Neural cell (in vitro differentiated cells): ENCODE results near the gene TMEM143.

Experiments used
- EP300 ChIP-seq: fragments of 450-650 bp; conservative IDR thresholded peaks from 2 replicates; pipeline ENCODE4 v1.6.1; 2014; ENCODE audit warnings: antibody characterized with exemption, mild to moderate bottlenecking, moderate library complexity; ENCODE audit not compliant: poor library complexity, severe bottlenecking
- EZH2 ChIP-seq: fragments of 200-600, 300-800 bp; shearing (Covaris generic), sonication (generic); IDR thresholded peaks from 2 replicates; pipeline ENCODE4 v1.6.1; 2014; ENCODE audit warnings: antibody characterized with exemption, low read length, borderline replicate concordance, mild to moderate bottlenecking; ENCODE audit not compliant: insufficient read depth, poor library complexity, severe bottlenecking
- POLR2AphosphoS5 ChIP-seq: IDR thresholded peaks from 2 replicates; pipeline ENCODE4 v1.6.1; 2012
- RAD21 ChIP-seq: fragments of 450-650 bp; conservative IDR thresholded peaks from 2 replicates; pipeline ENCODE4 v1.6.1; 2014; ENCODE audit warnings: antibody characterized with exemption, mild to moderate bottlenecking, moderate library complexity
- REST ChIP-seq: IDR thresholded peaks from 2 replicates; pipeline ENCODE4 v1.6.1; 2012; ENCODE audit warnings: borderline replicate concordance
- TAF1 ChIP-seq: IDR thresholded peaks from 2 replicates; pipeline ENCODE4 v1.6.1; 2012; ENCODE audit warnings: low read depth
- TF ChIP-seq, protein P1 (sequence below): fragments of 450-650 bp; IDR thresholded peaks from 2 replicates; pipeline ENCODE4 v1.5.1; 2014; ENCODE audit warnings: antibody characterized with exemption, mild to moderate bottlenecking, moderate library complexity; ENCODE audit not compliant: poor library complexity, severe bottlenecking

DNA sequence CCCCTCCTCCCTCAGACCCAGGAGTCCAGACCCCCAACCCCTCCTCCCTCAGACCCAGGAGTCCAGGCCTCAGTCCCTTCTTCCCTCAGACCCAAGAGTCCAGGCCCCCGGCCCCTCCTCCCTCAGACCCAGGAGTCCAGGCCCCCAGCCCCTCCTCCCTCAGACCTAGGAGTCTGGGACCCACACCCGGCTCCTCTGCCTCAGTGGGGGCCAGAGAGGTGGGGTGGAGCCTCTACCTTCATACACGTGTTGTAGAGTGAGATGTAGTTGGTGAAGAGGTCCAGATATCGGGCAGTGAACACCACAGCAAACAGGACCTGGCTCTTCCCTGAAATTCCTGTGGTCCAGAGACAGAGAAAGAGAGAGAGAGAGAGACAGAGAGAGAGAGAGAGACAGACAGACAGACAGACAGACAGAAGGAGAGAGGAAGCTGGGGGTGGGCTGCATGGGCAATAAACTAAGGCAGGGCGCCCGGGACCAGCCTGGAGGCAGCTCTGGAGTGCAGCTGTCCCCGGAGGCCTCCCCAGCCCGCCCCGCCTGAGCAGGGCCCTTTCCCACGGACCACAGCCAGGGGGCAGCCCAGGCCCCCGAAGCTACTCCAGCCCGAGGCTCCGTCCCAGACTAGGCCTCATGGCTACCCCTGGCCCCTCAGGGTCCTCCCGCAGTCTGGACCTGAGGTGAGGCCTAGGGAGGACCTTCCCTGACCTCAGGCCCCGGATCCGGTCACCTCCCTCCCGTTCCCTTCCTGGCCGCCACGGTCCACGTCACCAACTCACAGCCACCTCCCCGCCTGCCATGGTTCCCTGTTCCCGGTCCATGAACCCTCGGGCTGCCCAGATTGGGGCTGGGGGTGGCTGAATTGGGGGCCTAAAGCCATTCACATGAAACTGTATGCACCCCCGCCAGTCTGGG, 26.7 kb upstream of the TMEM143 start:
- TF ChIP-seq, protein P1, sequence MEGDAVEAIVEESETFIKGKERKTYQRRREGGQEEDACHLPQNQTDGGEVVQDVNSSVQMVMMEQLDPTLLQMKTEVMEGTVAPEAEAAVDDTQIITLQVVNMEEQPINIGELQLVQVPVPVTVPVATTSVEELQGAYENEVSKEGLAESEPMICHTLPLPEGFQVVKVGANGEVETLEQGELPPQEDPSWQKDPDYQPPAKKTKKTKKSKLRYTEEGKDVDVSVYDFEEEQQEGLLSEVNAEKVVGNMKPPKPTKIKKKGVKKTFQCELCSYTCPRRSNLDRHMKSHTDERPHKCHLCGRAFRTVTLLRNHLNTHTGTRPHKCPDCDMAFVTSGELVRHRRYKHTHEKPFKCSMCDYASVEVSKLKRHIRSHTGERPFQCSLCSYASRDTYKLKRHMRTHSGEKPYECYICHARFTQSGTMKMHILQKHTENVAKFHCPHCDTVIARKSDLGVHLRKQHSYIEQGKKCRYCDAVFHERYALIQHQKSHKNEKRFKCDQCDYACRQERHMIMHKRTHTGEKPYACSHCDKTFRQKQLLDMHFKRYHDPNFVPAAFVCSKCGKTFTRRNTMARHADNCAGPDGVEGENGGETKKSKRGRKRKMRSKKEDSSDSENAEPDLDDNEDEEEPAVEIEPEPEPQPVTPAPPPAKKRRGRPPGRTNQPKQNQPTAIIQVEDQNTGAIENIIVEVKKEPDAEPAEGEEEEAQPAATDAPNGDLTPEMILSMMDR: peak; percentile 72
- no peak for TF ChIP-seq POLR2AphosphoS5
- no peak for TF ChIP-seq EZH2
- TF ChIP-seq EP300: no peak
- TF ChIP-seq REST: peak; percentile 44
- peak; percentile 56 for TF ChIP-seq RAD21
- TF ChIP-seq TAF1: no peak
